ENCODE measurements around the gene MARK3. TPM values are rescaled to one million over a fixed set of nuclear protein-coding genes. Genes with fewer than 3 reads are reported as not detected.
"Not testable (repeated sequence)": the region's sequence is repeated elsewhere in the genome, so short reads cannot be mapped to it uniquely, and the experiment has no call there.

Gene MARK3
- polyA plus RNA-seq, 3 donors = 29.3 to 163 (median 44.7) TPM

DNA sequence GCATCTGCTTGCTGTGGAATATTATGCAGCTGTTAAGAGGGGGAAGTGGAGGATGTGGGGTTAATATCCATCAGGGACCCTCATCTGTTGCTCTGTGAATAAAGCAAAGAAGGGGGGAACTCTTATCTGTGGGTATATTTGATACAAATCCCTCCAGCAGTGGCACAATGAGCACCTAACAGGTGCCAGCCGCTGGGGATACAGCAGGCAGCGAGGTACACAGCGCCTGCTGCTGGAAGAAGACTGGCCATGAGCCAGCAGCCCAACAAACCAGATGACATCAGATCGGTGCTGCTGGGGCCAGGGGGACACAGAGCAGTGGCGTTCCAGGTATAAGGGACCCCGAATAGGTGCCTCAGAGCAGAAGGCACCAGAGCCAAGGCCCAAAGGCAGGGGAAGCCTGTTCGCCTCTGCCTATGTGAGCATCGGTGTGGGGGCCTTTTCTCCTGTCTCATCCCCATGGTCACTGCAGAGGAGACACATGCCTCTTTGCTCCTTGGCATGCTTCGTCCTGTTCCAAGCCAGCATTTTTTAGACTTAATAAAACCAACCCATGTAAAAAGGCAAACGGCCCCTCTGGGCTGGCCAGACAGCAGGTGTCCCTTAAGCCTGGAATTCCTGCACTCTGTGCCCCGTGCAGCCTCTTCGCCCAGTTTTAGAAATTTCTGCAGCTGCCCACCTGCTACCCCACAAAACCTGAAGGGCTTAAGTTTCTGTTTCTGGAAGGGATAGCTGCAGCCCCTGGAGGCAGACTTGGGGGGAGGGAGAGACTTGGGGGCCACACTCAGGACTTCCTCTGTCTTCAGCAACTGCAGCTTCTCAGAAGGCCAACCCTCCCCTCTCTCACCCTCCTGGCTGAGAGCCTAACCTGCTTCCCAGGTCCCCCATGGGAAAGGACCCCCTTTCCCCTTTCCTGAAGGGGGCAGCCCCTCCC, 139.1 kb downstream of the MARK3 start:
- H3K4me3 ChIP-seq (replicated peaks in 1 of 3; ENCODE audit: low read depth in 2 of 3, low read length in 3 of 3) = no peak overlapping the region
- peaks cover 39 to 66% of the 10 kb centered on the region in 2 donors for H3K4me1 ChIP-seq (ENCODE audit: control insufficient read depth in 1 of 2, insufficient read depth in 2 of 2, low read length in 2 of 2)

DNA sequence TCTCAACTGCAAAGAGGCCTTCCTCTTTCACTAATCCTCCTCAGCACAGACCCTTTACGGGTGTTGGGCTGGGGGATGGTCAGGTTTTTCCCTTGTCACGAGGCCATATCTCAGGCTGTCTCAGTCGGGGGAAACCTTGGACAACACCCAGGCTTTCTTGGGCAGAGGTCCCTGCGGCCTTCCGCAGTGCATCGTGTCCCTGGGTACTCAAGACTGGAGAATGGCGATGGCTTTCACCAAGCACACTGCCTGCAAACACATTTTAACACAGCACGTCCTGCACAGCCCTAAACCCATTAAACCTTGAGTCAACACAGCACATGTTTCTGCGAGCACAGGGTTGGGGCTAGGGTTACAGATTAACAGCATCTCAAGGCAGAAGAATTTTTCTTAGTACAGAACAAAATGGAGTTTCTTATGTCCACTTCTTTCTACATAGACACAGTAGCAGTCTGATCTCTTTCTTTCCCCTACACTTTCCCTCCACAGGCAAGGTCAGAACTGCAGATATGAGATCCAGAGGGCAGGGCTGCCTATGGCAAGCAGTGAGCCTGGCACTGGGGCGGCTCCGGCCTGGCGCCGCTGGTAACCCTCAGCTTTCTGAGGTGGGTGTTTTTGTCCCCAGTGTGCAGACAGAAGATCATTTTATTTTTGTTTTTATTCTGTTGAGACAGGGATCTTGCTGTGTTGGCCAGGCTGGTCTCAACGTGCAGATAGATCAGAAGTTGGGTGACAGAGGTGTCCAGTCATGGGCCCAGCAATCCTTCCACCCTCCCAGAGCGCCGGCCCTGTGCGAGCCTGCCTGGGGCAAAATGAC, 140.4 kb downstream of the MARK3 start:
- DNase-seq; H2AFZ ChIP-seq (ENCODE audit: insufficient read depth, low read depth, low read length, poor library complexity, severe bottlenecking); H3K4me3 ChIP-seq (replicated peaks in 1 of 3; ENCODE audit: low read depth in 2 of 3, low read length in 3 of 3); H3K36me3 ChIP-seq (replicated peaks in 1 of 2; ENCODE audit: control insufficient read depth in 1 of 2, insufficient read depth in 2 of 2, low read length in 2 of 2); H3K27ac ChIP-seq (ENCODE audit: low read depth in 1 of 2, low read length in 2 of 2); H3K9me3 ChIP-seq (replicated peaks in 1 of 2; ENCODE audit: control insufficient read depth in 1 of 2, insufficient read depth in 1 of 2, low read length in 2 of 2); H3K36me3 Mint-ChIP-seq; H3K4me3 Mint-ChIP-seq; H3K9ac ChIP-seq (ENCODE audit: insufficient read depth, low read length, poor library complexity, severe bottlenecking): not testable (repeated sequence)
- peaks cover 0 to 14% (median 6%) of the 10 kb centered on the region in 7 donors for H3K9me3 Mint-ChIP-seq
- Histone ChIP-seq H3K4me2 (replicated peaks; ENCODE audit: extremely low read depth, low read length, poor library complexity, severe bottlenecking) (peak overlapping the region; percentile 97), H3K4me1 (ENCODE audit: control insufficient read depth in 1 of 2, insufficient read depth in 2 of 2, low read length in 2 of 2) (peaks cover 48 to 69% of the 10 kb centered on the region in 2 donors), H4K20me1 (ENCODE audit: insufficient read depth, low read length) (peaks cover 13% of the 10 kb centered on the region), H3K79me2 (ENCODE audit: insufficient read depth, low read length) (peaks cover 16% of the 10 kb centered on the region), H3K27me3 (ENCODE audit: control insufficient read depth in 2 of 2, insufficient read depth in 2 of 2, low read length in 2 of 2) (peaks cover 20 to 28% of the 10 kb centered on the region in 2 donors)
- intact Hi-C loops (cut with micrococcal nuclease) = loop anchor here in 1 of 2 donors (10.0 kb wide), 1 partner anchor 191 kb away; the partner anchor contains the start of gene EIF5
- 87% methylated on average over 11 of the region's 17 CpGs for WGBS (ENCODE audit: insufficient coverage)
- H3K27me3 Mint-ChIP-seq (ENCODE audit: low read depth in 3 of 3) = peaks cover 27 to 41% (median 31%) of the 10 kb centered on the region in 3 donors
- peaks cover 50% of the 10 kb centered on the region for H3K4me1 Mint-ChIP-seq
- peak overlapping the region in 1 of 7 donors; percentile 21 for H3K27ac Mint-ChIP-seq

More for the DNA sequence above, 139.1 kb downstream of the MARK3 start:
- H3K4me1 Mint-ChIP-seq = peaks cover 43% of the 10 kb centered on the region
- peaks cover 6 to 9% of the 10 kb centered on the region in 2 donors for H3K9me3 ChIP-seq (replicated peaks in 1 of 2; ENCODE audit: control insufficient read depth in 1 of 2, insufficient read depth in 1 of 2, low read length in 2 of 2)
- 86% methylated on average over 11 of the region's 12 CpGs for WGBS (ENCODE audit: insufficient coverage)
- H2AFZ ChIP-seq (ENCODE audit: insufficient read depth, low read depth, low read length, poor library complexity, severe bottlenecking) = no peak overlapping the region
- peaks cover 20 to 41% of the 10 kb centered on the region in 2 donors for H3K27me3 ChIP-seq (ENCODE audit: control insufficient read depth in 2 of 2, insufficient read depth in 2 of 2, low read length in 2 of 2)
- peaks cover 2% of the 10 kb centered on the region for H3K79me2 ChIP-seq (ENCODE audit: insufficient read depth, low read length)
- H3K4me2 ChIP-seq (replicated peaks; ENCODE audit: extremely low read depth, low read length, poor library complexity, severe bottlenecking) = no peak overlapping the region
- H3K27me3 Mint-ChIP-seq (ENCODE audit: low read depth in 3 of 3) = peaks cover 40 to 55% (median 43%) of the 10 kb centered on the region in 3 donors
- intact Hi-C loops (cut with micrococcal nuclease) = loop anchor here in 1 of 2 donors (5.0 to 10.0 kb wide), 2 partner anchors 38 to 189 kb away; partner anchors contain the start of genes BAG5, COA8 and EIF5
- H3K36me3 ChIP-seq (replicated peaks in 1 of 2; ENCODE audit: control insufficient read depth in 1 of 2, insufficient read depth in 2 of 2, low read length in 2 of 2) = no peaks in the 10 kb centered on the region
- peaks cover 0 to 9% of the 10 kb centered on the region in 2 donors for H3K36me3 Mint-ChIP-seq
- peaks cover 4% of the 10 kb centered on the region for H4K20me1 ChIP-seq (ENCODE audit: insufficient read depth, low read length)
- H3K27ac Mint-ChIP-seq = peak overlapping the region in 1 of 7 donors; percentile 28
- DNase-seq = no peak
- H3K27ac ChIP-seq (ENCODE audit: low read depth in 1 of 2, low read length in 2 of 2) = no peak overlapping the region
- TF ChIP-seq, protein P1, sequence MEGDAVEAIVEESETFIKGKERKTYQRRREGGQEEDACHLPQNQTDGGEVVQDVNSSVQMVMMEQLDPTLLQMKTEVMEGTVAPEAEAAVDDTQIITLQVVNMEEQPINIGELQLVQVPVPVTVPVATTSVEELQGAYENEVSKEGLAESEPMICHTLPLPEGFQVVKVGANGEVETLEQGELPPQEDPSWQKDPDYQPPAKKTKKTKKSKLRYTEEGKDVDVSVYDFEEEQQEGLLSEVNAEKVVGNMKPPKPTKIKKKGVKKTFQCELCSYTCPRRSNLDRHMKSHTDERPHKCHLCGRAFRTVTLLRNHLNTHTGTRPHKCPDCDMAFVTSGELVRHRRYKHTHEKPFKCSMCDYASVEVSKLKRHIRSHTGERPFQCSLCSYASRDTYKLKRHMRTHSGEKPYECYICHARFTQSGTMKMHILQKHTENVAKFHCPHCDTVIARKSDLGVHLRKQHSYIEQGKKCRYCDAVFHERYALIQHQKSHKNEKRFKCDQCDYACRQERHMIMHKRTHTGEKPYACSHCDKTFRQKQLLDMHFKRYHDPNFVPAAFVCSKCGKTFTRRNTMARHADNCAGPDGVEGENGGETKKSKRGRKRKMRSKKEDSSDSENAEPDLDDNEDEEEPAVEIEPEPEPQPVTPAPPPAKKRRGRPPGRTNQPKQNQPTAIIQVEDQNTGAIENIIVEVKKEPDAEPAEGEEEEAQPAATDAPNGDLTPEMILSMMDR (IDR thresholded peaks at IDR 0.05) = no peak
- peak overlapping the region in 1 of 2 donors; percentile 80 for H3K4me3 Mint-ChIP-seq
- no peak overlapping the region for H3K9ac ChIP-seq (ENCODE audit: insufficient read depth, low read length, poor library complexity, severe bottlenecking)
- H3K9me3 Mint-ChIP-seq = peaks cover 0 to 16% (median 6%) of the 10 kb centered on the region in 7 donors

Data from CD14-positive monocyte (primary cell).